PC-3 (cell line): ENCODE measurements around the gene IFT43. TPM values are rescaled to one million over a fixed set of nuclear protein-coding genes. Genes with fewer than 3 reads are reported as not detected.
A peak's percentile ranks its signal among the peaks of the same experiment; 100 is the strongest.

Experiments used
- ATAC-seq: fragments of 200-7000 bp; cut with Tn5 transposase; 2 replicates; pipeline ENCODE4 v1.9.1; 2020; ENCODE audit warnings: mild to moderate bottlenecking, moderate library complexity
- BruUV-seq: library from RNA; stranded (reverse); fragments of 400-500 nt; replicated peaks from 2 replicates; lab custom pipeline; 2021; lab: Mats Ljungman, UMichigan
- CTCF ChIA-PET: fragments of 300-600 bp; sonication (Branson Sonifier 250); formaldehyde crosslinking; loops from one replicate; lab custom pipeline; 2022; ENCODE audit warnings: antibody characterized with exemption; lab: Charles Lee
- POLR2A ChIA-PET: fragments of 300-600 bp; sonication (Branson Sonifier 250); formaldehyde crosslinking; loops from one replicate; lab custom pipeline; 2022; ENCODE audit warnings: antibody characterized with exemption; ENCODE audit not compliant: unreplicated experiment; lab: Charles Lee
- DNase-seq: peaks from one replicate; pipeline ENCODE4 v3.0.0-alpha.2; 2015
- H2AFZ ChIP-seq: fragments of 300-600 bp; sonication (generic); 2 replicates; pipeline ENCODE4 v1.6.0; 2016; ENCODE audit warnings: antibody characterized with exemption, low read length
- H3F3A ChIP-seq: fragments of 300-600 bp; sonication (generic); one replicate; pipeline ENCODE4 v1.6.0; 2017; ENCODE audit warnings: antibody characterized with exemption, low read length, control low read depth, mild to moderate bottlenecking; ENCODE audit not compliant: unreplicated experiment
- H3K27ac ChIP-seq: fragments of 300-600 bp; sonication (generic); 2 replicates; pipeline ENCODE4 v1.5.1; 2016; ENCODE audit warnings: mild to moderate bottlenecking, low read length
- H3K27me3 ChIP-seq: fragments of 300-600 bp; sonication (generic); 2 replicates; pipeline ENCODE4 v1.6.1; 2016; ENCODE audit warnings: low read length, mixed read lengths
- H3K36me3 ChIP-seq: fragments of 300-600 bp; sonication (generic); 2 replicates; pipeline ENCODE4 v1.6.1; 2016; ENCODE audit warnings: low read depth, mixed run types, low read length, mixed read lengths
- H3K4me1 ChIP-seq: fragments of 300-600 bp; sonication (generic); 2 replicates; pipeline ENCODE4 v1.5.1; 2016; ENCODE audit warnings: low read length; ENCODE audit not compliant: insufficient read depth
- H3K4me2 ChIP-seq: fragments of 300-600 bp; sonication (generic); 2 replicates; pipeline ENCODE4 v1.6.0; 2016; ENCODE audit warnings: low read length
- H3K4me3 ChIP-seq: fragments of 300-600 bp; sonication (generic); 2 replicates; pipeline ENCODE4 v1.5.1; 2016; ENCODE audit warnings: mild to moderate bottlenecking, low read length, mixed read lengths
- H3K79me2 ChIP-seq: fragments of 300-600 bp; sonication (generic); 2 replicates; pipeline ENCODE4 v1.6.1; 2017; ENCODE audit warnings: low read length, mixed read lengths
- H3K9ac ChIP-seq: fragments of 300-600 bp; sonication (generic); 2 replicates; pipeline ENCODE4 v1.6.0; 2016; ENCODE audit warnings: mild to moderate bottlenecking, low read length
- H3K9me2 ChIP-seq: fragments of 300-600 bp; sonication (generic); replicated peaks from 2 replicates; pipeline ENCODE4 v1.6.1; 2016; ENCODE audit warnings: mixed run types, low read length, mixed read lengths
- H3K9me3 ChIP-seq: fragments of 300-600 bp; sonication (generic); 2 replicates; pipeline ENCODE4 v1.6.1; 2016; ENCODE audit warnings: low read length, mixed read lengths
- H4K20me1 ChIP-seq: fragments of 300-600 bp; sonication (generic); 2 replicates; pipeline ENCODE4 v1.6.1; 2016; ENCODE audit warnings: low read length, mixed read lengths
- CTCF ChIP-seq: fragments of 300-600 bp; sonication (generic); conservative IDR thresholded peaks from 2 replicates; pipeline ENCODE4 v1.5.1; 2017; ENCODE audit warnings: antibody characterized with exemption, low read depth, mild to moderate bottlenecking, low read length
- EZH2 ChIP-seq: fragments of 300-600 bp; sonication (generic); IDR thresholded peaks from one replicate; pipeline ENCODE4 v1.6.1; 2017; ENCODE audit warnings: antibody characterized with exemption, mild to moderate bottlenecking, low read length; ENCODE audit not compliant: unreplicated experiment
- EZH2phosphoT487 ChIP-seq: fragments of 300-600 bp; sonication (generic); IDR thresholded peaks from 2 replicates; pipeline ENCODE4 v1.6.1; 2018; ENCODE audit warnings: mild to moderate bottlenecking, antibody characterized with exemption, low read length, borderline replicate concordance
- intact Hi-C: fragments of 100-400 bp; cut with micrococcal nuclease; formaldehyde crosslinking; loops from 2 replicates; pipeline ENCODE4 v1.9.0; 2023
- total RNA-seq: library from RNA; depleted of rRNA; stranded (reverse); fragments of >200 nt; gene quantifications from 2 replicates; pipeline ENCODE4 v1.2.3, GENCODE V29; 2014

The IFT43 gene
- total RNA-seq, 1 experiment from 2014 or later: 41.3 TPM

DNA sequence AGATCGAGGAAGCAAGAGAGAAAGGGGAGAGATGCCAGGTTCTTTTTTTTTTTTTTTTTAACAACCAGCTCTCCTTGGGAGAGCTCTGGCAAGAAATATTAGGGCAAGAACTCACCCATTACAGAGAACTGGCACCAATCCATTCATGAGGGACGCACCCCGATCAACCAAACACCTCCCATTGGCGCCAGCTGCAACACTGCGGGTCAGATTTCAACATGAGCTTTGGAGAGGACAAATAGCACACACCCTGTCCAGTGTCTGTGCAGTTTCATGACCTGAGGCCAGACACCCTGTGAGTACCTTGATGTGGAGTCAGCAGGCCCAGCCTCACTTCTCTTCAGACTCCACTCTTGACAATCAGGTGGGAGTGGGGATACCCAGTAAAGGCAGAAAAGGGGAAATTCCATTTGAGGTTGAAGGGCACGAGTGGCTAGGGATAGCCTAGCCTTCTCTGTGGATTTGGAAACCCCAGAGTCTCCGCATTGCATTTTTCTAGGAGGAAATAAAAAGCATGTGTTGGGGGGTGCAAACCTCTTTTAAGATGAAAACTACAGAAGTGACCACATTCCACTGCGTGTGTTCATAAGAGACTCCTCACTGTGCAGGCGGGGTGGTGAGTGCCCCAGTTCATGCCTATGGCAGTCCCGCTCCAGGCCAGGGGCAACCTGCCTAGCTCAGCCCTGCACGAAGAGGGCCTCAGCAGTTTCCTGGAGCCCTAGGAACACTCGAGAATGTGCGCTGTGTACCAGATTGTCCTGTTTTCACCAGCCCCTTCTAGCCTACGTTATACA, 123.7 kb downstream of the IFT43 start:
- CTCF ChIA-PET: no interaction called here
- peaks cover 14% of the 10 kb centered on the region for H3K27me3 ChIP-seq
- no TSS peak for BruUV-seq
- H3K4me1 ChIP-seq: no peaks in the 10 kb centered on the region
- no peak overlapping the region for H3K4me2 ChIP-seq
- no peaks in the 10 kb centered on the region for H3K79me2 ChIP-seq
- POLR2A ChIA-PET: no interaction called here
- H2AFZ ChIP-seq: no peak overlapping the region
- no peaks in the 10 kb centered on the region for H4K20me1 ChIP-seq
- DNase-seq (peak; percentile 26), ATAC-seq (peak; percentile 67)
- no peaks in the 10 kb centered on the region for H3K9me2 ChIP-seq
- no peak overlapping the region for H3K9ac ChIP-seq
- TF ChIP-seq EZH2: no peak
- TF ChIP-seq EZH2phosphoT487: no peak
- TF ChIP-seq CTCF: no peak
- H3K36me3 ChIP-seq: no peaks in the 10 kb centered on the region
- H3F3A ChIP-seq: no peaks in the 10 kb centered on the region
- no peak overlapping the region for H3K27ac ChIP-seq
- H3K4me3 ChIP-seq: no peak overlapping the region
- intact Hi-C loops: no loop called here
- no peaks in the 10 kb centered on the region for H3K9me3 ChIP-seq

GRCh38 chr14:76112889-76113624, 127.5 kb downstream of the IFT43 start:
- Histone ChIP-seq H2AFZ (no peak overlapping the region), H3K9me3 (no peaks in the 10 kb centered on the region), H3K79me2 (no peaks in the 10 kb centered on the region), H3K9ac (no peak overlapping the region), H3K9me2 (no peaks in the 10 kb centered on the region), H3K27ac (no peak overlapping the region), H3F3A (no peaks in the 10 kb centered on the region), H3K4me3 (no peak overlapping the region), H3K27me3 (peaks cover 23% of the 10 kb centered on the region), H3K36me3 (no peaks in the 10 kb centered on the region), H3K4me2 (no peak overlapping the region), H4K20me1 (no peaks in the 10 kb centered on the region), H3K4me1 (no peaks in the 10 kb centered on the region)
- BruUV-seq: no TSS peak
- DNase-seq: no peak
- ChIA-PET POLR2A (no interaction called here), CTCF (no interaction called here)
- ATAC-seq: no peak
- intact Hi-C loops: no loop called here
- TF ChIP-seq CTCF (no peak), EZH2 (no peak), EZH2phosphoT487 (no peak)
